ENCODE results near the gene MAP3K13. TPM values are rescaled to one million over a fixed set of nuclear protein-coding genes. Genes with fewer than 3 reads are reported as not detected.

MAP3K13 gene
- total and polyA plus RNA-seq, 2 experiments from 2014 or later: 43.8 to 65.3 TPM

- no peak overlapping the region for H3K4me3 ChIP-seq
- no peak overlapping the region for H2AFZ ChIP-seq
- H3K4me1 ChIP-seq (ENCODE audit: insufficient read depth): peaks cover 7% of the 10 kb centered on the region
Observed at GRCh38 chr3:185332026-185332735, 30.8 kb upstream of the MAP3K13 start.

GRCh38 chr3:185335799-185336198 is 27.1 kb upstream of the MAP3K13 start:
- Histone ChIP-seq H3K27ac (peak overlapping the region; percentile 69), H3K4me3 (no peak overlapping the region), H3K9me2 (replicated peaks; ENCODE audit: insufficient read depth) (no peaks in the 10 kb centered on the region), H3K9me3 (ENCODE audit: low read depth) (no peaks in the 10 kb centered on the region), H3K79me2 (peaks cover 48% of the 10 kb centered on the region), H3K36me3 (replicated peaks; ENCODE audit: insufficient read depth, low read depth) (no peaks in the 10 kb centered on the region), H2AFZ (no peak overlapping the region), H3K4me2 (no peak overlapping the region), H3K4me1 (ENCODE audit: insufficient read depth) (peaks cover under 1% of the 10 kb centered on the region), H4K20me1 (ENCODE audit: insufficient read depth, poor library complexity, severe bottlenecking) (no peaks in the 10 kb centered on the region), H3K27me3 (no peaks in the 10 kb centered on the region)
- TF ChIP-seq EZH2 (IDR thresholded peaks at IDR 0.05; ENCODE audit: borderline replicate concordance) (no peak), CTCF (IDR thresholded peaks at IDR 0.05; ENCODE audit: poor library complexity) (no peak)
- peak; percentile 69 for DNase-seq (ENCODE audit: low spot score)

More at GRCh38 chr3:185332026-185332735, 30.8 kb upstream of the MAP3K13 start:
- Histone ChIP-seq H3K4me2 (peak overlapping the region; percentile 30), H3K36me3 (replicated peaks; ENCODE audit: insufficient read depth, low read depth) (no peaks in the 10 kb centered on the region), H3K27me3 (no peaks in the 10 kb centered on the region), H4K20me1 (ENCODE audit: insufficient read depth, poor library complexity, severe bottlenecking) (no peaks in the 10 kb centered on the region), H3K9me3 (ENCODE audit: low read depth) (no peaks in the 10 kb centered on the region), H3K27ac (peak overlapping the region; percentile 45), H3K9me2 (replicated peaks; ENCODE audit: insufficient read depth) (no peaks in the 10 kb centered on the region), H3K79me2 (peaks cover 38% of the 10 kb centered on the region)
- 72% methylated on average over 3 of the region's 3 CpGs for WGBS (ENCODE audit: low lambda C conversion rate, missing lambda C conversion rate)
- no peak for DNase-seq (ENCODE audit: low spot score)
- TF ChIP-seq EZH2 (IDR thresholded peaks at IDR 0.05; ENCODE audit: borderline replicate concordance) (no peak), EZH2phosphoT487 (IDR thresholded peaks at IDR 0.05; ENCODE audit: low read depth, severe bottlenecking, unreplicated experiment) (no peak), CTCF (IDR thresholded peaks at IDR 0.05; ENCODE audit: poor library complexity) (no peak)

GRCh38 chr3:185337231-185337816 is 25.6 kb upstream of the MAP3K13 start:
- H3K27ac ChIP-seq: peak overlapping the region; percentile 73
- peak overlapping the region; percentile 43 for H3K4me2 ChIP-seq
- DNase-seq (ENCODE audit: low spot score): no peak

More at GRCh38 chr3:185337231-185337816, 25.6 kb upstream of the MAP3K13 start:
- Histone ChIP-seq H3K4me3 (no peak overlapping the region), H3K36me3 (replicated peaks; ENCODE audit: insufficient read depth, low read depth) (no peaks in the 10 kb centered on the region), H3K79me2 (peaks cover 45% of the 10 kb centered on the region), H4K20me1 (ENCODE audit: insufficient read depth, poor library complexity, severe bottlenecking) (no peaks in the 10 kb centered on the region), H3K4me1 (ENCODE audit: insufficient read depth) (no peaks in the 10 kb centered on the region), H3K9me2 (replicated peaks; ENCODE audit: insufficient read depth) (no peaks in the 10 kb centered on the region), H3K9me3 (ENCODE audit: low read depth) (no peaks in the 10 kb centered on the region), H2AFZ (no peak overlapping the region), H3K27me3 (no peaks in the 10 kb centered on the region)
- WGBS (ENCODE audit: low lambda C conversion rate, missing lambda C conversion rate): 68% methylated on average over 5 of the region's 5 CpGs
- TF ChIP-seq EZH2 (IDR thresholded peaks at IDR 0.05; ENCODE audit: borderline replicate concordance) (no peak), EZH2phosphoT487 (IDR thresholded peaks at IDR 0.05; ENCODE audit: low read depth, severe bottlenecking, unreplicated experiment) (no peak), CTCF (IDR thresholded peaks at IDR 0.05; ENCODE audit: poor library complexity) (no peak)

All from hepatocyte (in vitro differentiated cells).